Kidney epithelial cell (primary cell): ENCODE results near the gene GRIK5. TPM values are rescaled to one million over a fixed set of nuclear protein-coding genes. Genes with fewer than 3 reads are reported as not detected.

Source experiments
- DNase-seq: peaks from one replicate; pipeline ENCODE4 v3.0.0-alpha.2; 2010; ENCODE audit warnings: low read depth
- H3K27me3 ChIP-seq: 2 replicates; pipeline ENCODE4 v1.6.0; 2011; ENCODE audit warnings: low read length; ENCODE audit not compliant: control insufficient read depth, insufficient read depth
- H3K36me3 ChIP-seq: 2 replicates; pipeline ENCODE4 v1.5.1; 2011; ENCODE audit warnings: low read length; ENCODE audit not compliant: control insufficient read depth, insufficient read depth
- H3K4me3 ChIP-seq: 2 replicates; pipeline ENCODE4 v1.5.1; 2011; ENCODE audit warnings: low read depth, mild to moderate bottlenecking, control low read depth, low read length
- CTCF ChIP-seq: IDR thresholded peaks from 2 replicates; pipeline ENCODE4 v1.5.1; 2011; ENCODE audit warnings: mild to moderate bottlenecking, moderate library complexity, low read length, control low read depth, inconsistent platforms; ENCODE audit not compliant: insufficient read depth, poor library complexity, severe bottlenecking
- total RNA-seq: library from RNA; depleted of rRNA; stranded (reverse); fragments of >200 nt; gene quantifications from 2 replicates; pipeline ENCODE4 v1.2.3, GENCODE V29; 2015

GRIK5 gene
- total RNA-seq, 1 donor from 2014 or later, result 14.2 TPM

- Histone ChIP-seq H3K36me3 (no peaks in the 10 kb centered on the region), H3K27me3 (peaks cover 14% of the 10 kb centered on the region), H3K4me3 (no peak overlapping the region)
- DNase-seq, result no peak
- TF ChIP-seq CTCF, result no peak
These were observed 5.0 kb downstream of the GRIK5 start for GRCh38 chr19:42065051-42065450.

- Histone ChIP-seq H3K27me3 (peaks cover 11% of the 10 kb centered on the region), H3K36me3 (no peaks in the 10 kb centered on the region), H3K4me3 (no peak overlapping the region)
- TF ChIP-seq CTCF, result no peak
- DNase-seq, result no peak
These were observed 5.6 kb downstream of the GRIK5 start for GRCh38 chr19:42064432-42064831.

GRCh38 chr19:42062381-42062780, 7.6 kb downstream of the GRIK5 start:
- DNase-seq, result no peak
- TF ChIP-seq CTCF, result no peak
- no peak overlapping the region for H3K4me3 ChIP-seq
- no peaks in the 10 kb centered on the region for H3K36me3 ChIP-seq
- H3K27me3 ChIP-seq, result no peaks in the 10 kb centered on the region

GRCh38 chr19:42060117-42060516, 9.9 kb downstream of the GRIK5 start:
- TF ChIP-seq CTCF, result no peak
- DNase-seq, result no peak
- Histone ChIP-seq H3K27me3 (no peaks in the 10 kb centered on the region), H3K4me3 (no peak overlapping the region), H3K36me3 (no peaks in the 10 kb centered on the region)

GRCh38 chr19:42059196-42059595, 10.8 kb downstream of the GRIK5 start:
- Histone ChIP-seq H3K4me3 (no peak overlapping the region), H3K36me3 (no peaks in the 10 kb centered on the region), H3K27me3 (no peaks in the 10 kb centered on the region)
- no peak for TF ChIP-seq CTCF
- DNase-seq, result no peak

GRCh38 chr19:42057846-42058245, 12.2 kb downstream of the GRIK5 start:
- no peak for TF ChIP-seq CTCF
- Histone ChIP-seq H3K4me3 (no peak overlapping the region), H3K27me3 (no peaks in the 10 kb centered on the region), H3K36me3 (no peaks in the 10 kb centered on the region)
- DNase-seq, result no peak
